ENCODE results near the gene PLK5.

PLK5 gene

GRCh38 chr19:1509602-1510441, 14.1 kb upstream of the PLK5 start:
- Histone ChIP-seq H3K9me3 (ENCODE audit: control insufficient read depth, low read length) (no peaks in the 10 kb centered on the region), H3K4me1 (ENCODE audit: control insufficient read depth, insufficient read depth, low read length) (peaks cover 11% of the 10 kb centered on the region), H3K27ac (ENCODE audit: insufficient read depth, low read depth, low read length, poor library complexity, severe bottlenecking) (no peak overlapping the region), H3K4me3 (ENCODE audit: insufficient read depth, low read depth, low read length) (no peak overlapping the region), H3K36me3 (ENCODE audit: control insufficient read depth, insufficient read depth, low read length) (no peaks in the 10 kb centered on the region), H3K27me3 (ENCODE audit: control insufficient read depth, insufficient read depth, low read length, poor library complexity, severe bottlenecking) (peaks cover 56% of the 10 kb centered on the region)
- 73 to 75% methylated on average over 11 of the region's 11 CpGs for WGBS, 2 experiments

GRCh38 chr19:1510442-1510806, 13.5 kb upstream of the PLK5 start:
- H3K27ac ChIP-seq (ENCODE audit: insufficient read depth, low read depth, low read length, poor library complexity, severe bottlenecking) = no peak overlapping the region
- peaks cover 59% of the 10 kb centered on the region for H3K27me3 ChIP-seq (ENCODE audit: control insufficient read depth, insufficient read depth, low read length, poor library complexity, severe bottlenecking)
- 26 to 29% methylated on average over 25 of the region's 25 CpGs for WGBS, 2 experiments

GRCh38 chr19:1510807-1511206, 13.1 kb upstream of the PLK5 start:
- H3K36me3 ChIP-seq (ENCODE audit: control insufficient read depth, insufficient read depth, low read length) = no peaks in the 10 kb centered on the region
- H3K4me1 ChIP-seq (ENCODE audit: control insufficient read depth, insufficient read depth, low read length) = peaks cover 11% of the 10 kb centered on the region
- H3K9me3 ChIP-seq (ENCODE audit: control insufficient read depth, low read length) = no peaks in the 10 kb centered on the region
- 65 to 67% methylated on average over 9 of the region's 9 CpGs for WGBS, 2 experiments
- no peak overlapping the region for H3K4me3 ChIP-seq (ENCODE audit: insufficient read depth, low read depth, low read length)
- no peak overlapping the region for H3K27ac ChIP-seq (ENCODE audit: insufficient read depth, low read depth, low read length, poor library complexity, severe bottlenecking)
- peaks cover 61% of the 10 kb centered on the region for H3K27me3 ChIP-seq (ENCODE audit: control insufficient read depth, insufficient read depth, low read length, poor library complexity, severe bottlenecking)

More at GRCh38 chr19:1510442-1510806, 13.5 kb upstream of the PLK5 start:
- H3K36me3 ChIP-seq (ENCODE audit: control insufficient read depth, insufficient read depth, low read length) = no peaks in the 10 kb centered on the region
- H3K4me1 ChIP-seq (ENCODE audit: control insufficient read depth, insufficient read depth, low read length) = peaks cover 11% of the 10 kb centered on the region
- no peaks in the 10 kb centered on the region for H3K9me3 ChIP-seq (ENCODE audit: control insufficient read depth, low read length)
- no peak overlapping the region for H3K4me3 ChIP-seq (ENCODE audit: insufficient read depth, low read depth, low read length)

- H3K27me3 ChIP-seq (ENCODE audit: control insufficient read depth, insufficient read depth, low read length, poor library complexity, severe bottlenecking) = peaks cover 62% of the 10 kb centered on the region
- no peaks in the 10 kb centered on the region for H3K9me3 ChIP-seq (ENCODE audit: control insufficient read depth, low read length)
- WGBS, 2 experiments = 70 to 77% methylated on average over 22 of the region's 22 CpGs
- H3K4me3 ChIP-seq (ENCODE audit: insufficient read depth, low read depth, low read length) = no peak overlapping the region
- H3K36me3 ChIP-seq (ENCODE audit: control insufficient read depth, insufficient read depth, low read length) = no peaks in the 10 kb centered on the region
- peaks cover 11% of the 10 kb centered on the region for H3K4me1 ChIP-seq (ENCODE audit: control insufficient read depth, insufficient read depth, low read length)
- H3K27ac ChIP-seq (ENCODE audit: insufficient read depth, low read depth, low read length, poor library complexity, severe bottlenecking) = no peak overlapping the region
Measured at GRCh38 chr19:1511318-1512317, 12.3 kb upstream of the PLK5 start.

GRCh38 chr19:1512671-1513498, 11.0 kb upstream of the PLK5 start, which contains the start of gene ADAMTSL5:
Gene ADAMTSL5 (minus strand): TSS chr19:1513019. CDS start chr19:1510943, 2,076 bp downstream.
- Histone ChIP-seq H3K27ac (ENCODE audit: insufficient read depth, low read depth, low read length, poor library complexity, severe bottlenecking) (no peak within 1 kb of the TSS), H3K27me3 (ENCODE audit: control insufficient read depth, insufficient read depth, low read length, poor library complexity, severe bottlenecking) (peaks cover 62% of the 10 kb centered on the region), H3K4me1 (ENCODE audit: control insufficient read depth, insufficient read depth, low read length) (peaks cover 11% of the 10 kb centered on the region), H3K4me3 (ENCODE audit: insufficient read depth, low read depth, low read length) (no peak within 1 kb of the TSS), H3K9me3 (ENCODE audit: control insufficient read depth, low read length) (no peaks in the 10 kb centered on the region), H3K36me3 (ENCODE audit: control insufficient read depth, insufficient read depth, low read length) (no peaks in the 10 kb centered on the region)
- WGBS, 2 experiments = 5 to 6% methylated on average over 77 to 78 of the region's 78 CpGs

GRCh38 chr19:1513499-1514294, 10.2 kb upstream of the PLK5 start:
- Histone ChIP-seq H3K4me1 (ENCODE audit: control insufficient read depth, insufficient read depth, low read length) (peaks cover 11% of the 10 kb centered on the region), H3K27ac (ENCODE audit: insufficient read depth, low read depth, low read length, poor library complexity, severe bottlenecking) (no peak overlapping the region), H3K9me3 (ENCODE audit: control insufficient read depth, low read length) (no peaks in the 10 kb centered on the region), H3K4me3 (ENCODE audit: insufficient read depth, low read depth, low read length) (no peak overlapping the region), H3K36me3 (ENCODE audit: control insufficient read depth, insufficient read depth, low read length) (no peaks in the 10 kb centered on the region), H3K27me3 (ENCODE audit: control insufficient read depth, insufficient read depth, low read length, poor library complexity, severe bottlenecking) (peaks cover 62% of the 10 kb centered on the region)
- 19 to 21% methylated on average over 52 of the region's 52 CpGs for WGBS, 2 experiments

GRCh38 chr19:1514295-1514661, 9.6 kb upstream of the PLK5 start:
- Histone ChIP-seq H3K4me3 (ENCODE audit: insufficient read depth, low read depth, low read length) (no peak overlapping the region), H3K27me3 (ENCODE audit: control insufficient read depth, insufficient read depth, low read length, poor library complexity, severe bottlenecking) (peaks cover 59% of the 10 kb centered on the region), H3K4me1 (ENCODE audit: control insufficient read depth, insufficient read depth, low read length) (peaks cover 11% of the 10 kb centered on the region), H3K36me3 (ENCODE audit: control insufficient read depth, insufficient read depth, low read length) (no peaks in the 10 kb centered on the region), H3K9me3 (ENCODE audit: control insufficient read depth, low read length) (no peaks in the 10 kb centered on the region), H3K27ac (ENCODE audit: insufficient read depth, low read depth, low read length, poor library complexity, severe bottlenecking) (no peak overlapping the region)
- WGBS, 2 experiments = 71 to 77% methylated on average over 10 of the region's 10 CpGs

GRCh38 chr19:1514986-1515721, 8.7 kb upstream of the PLK5 start:
- H3K27me3 ChIP-seq (ENCODE audit: control insufficient read depth, insufficient read depth, low read length, poor library complexity, severe bottlenecking) = peaks cover 60% of the 10 kb centered on the region

GRCh38 chr19:1516395-1516753, 7.5 kb upstream of the PLK5 start:
- Histone ChIP-seq H3K9me3 (ENCODE audit: control insufficient read depth, low read length) (no peaks in the 10 kb centered on the region), H3K27ac (ENCODE audit: insufficient read depth, low read depth, low read length, poor library complexity, severe bottlenecking) (no peak overlapping the region), H3K4me1 (ENCODE audit: control insufficient read depth, insufficient read depth, low read length) (no peaks in the 10 kb centered on the region), H3K27me3 (ENCODE audit: control insufficient read depth, insufficient read depth, low read length, poor library complexity, severe bottlenecking) (peaks cover 53% of the 10 kb centered on the region), H3K4me3 (ENCODE audit: insufficient read depth, low read depth, low read length) (no peak overlapping the region), H3K36me3 (ENCODE audit: control insufficient read depth, insufficient read depth, low read length) (no peaks in the 10 kb centered on the region)
- 83 to 84% methylated on average over 8 of the region's 8 CpGs for WGBS, 2 experiments

More at GRCh38 chr19:1514986-1515721, 8.7 kb upstream of the PLK5 start:
- Histone ChIP-seq H3K4me1 (ENCODE audit: control insufficient read depth, insufficient read depth, low read length) (peaks cover 9% of the 10 kb centered on the region), H3K27ac (ENCODE audit: insufficient read depth, low read depth, low read length, poor library complexity, severe bottlenecking) (no peak overlapping the region), H3K36me3 (ENCODE audit: control insufficient read depth, insufficient read depth, low read length) (no peaks in the 10 kb centered on the region), H3K9me3 (ENCODE audit: control insufficient read depth, low read length) (no peaks in the 10 kb centered on the region), H3K4me3 (ENCODE audit: insufficient read depth, low read depth, low read length) (no peak overlapping the region)
- WGBS, 2 experiments = 81 to 82% methylated on average over 13 to 14 of the region's 14 CpGs

All from ectodermal cell (in vitro differentiated cells).